Keratinocyte (primary cell): ENCODE measurements around the gene DPYD. TPM values are rescaled to one million over a fixed set of nuclear protein-coding genes. Genes with fewer than 3 reads are reported as not detected.

Experiments used
- DNase-seq: peaks from one replicate; pipeline ENCODE4 v3.0.0-alpha.2; 2011; ENCODE audit warnings: low read depth, missing footprints, low spot score
- FAIRE-seq: peaks from 2 replicates; lab custom pipeline; 2011; peaks lifted over from hg19 to GRCh38; lab: Jason Lieb, UNC
- H2AFZ ChIP-seq: 2 replicates; pipeline ENCODE4 v1.6.0; 2012; ENCODE audit warnings: low read length, control low read depth, inconsistent platforms; ENCODE audit not compliant: control insufficient read depth
- H3K27ac ChIP-seq: 2 replicates; pipeline ENCODE4 v1.5.1; 2011; ENCODE audit warnings: low read length; ENCODE audit not compliant: control insufficient read depth, insufficient read depth
- H3K27me3 ChIP-seq: 3 replicates; pipeline ENCODE4 v1.6.0; 2011; ENCODE audit warnings: low read length; ENCODE audit not compliant: control insufficient read depth, insufficient read depth; ENCODE audit errors: extremely low read depth
- H3K36me3 ChIP-seq, 2 experiments: 2 replicates in 1 of 2; 3 replicates in 1 of 2; pipeline ENCODE4 v1.5.1; 2011; ENCODE audit warnings: low read length in 2 of 2, mild to moderate bottlenecking in 1 of 2; ENCODE audit not compliant: control insufficient read depth in 2 of 2, insufficient read depth in 2 of 2; ENCODE audit errors: extremely low read depth in 1 of 2
- H3K4me1 ChIP-seq: 3 replicates; pipeline ENCODE4 v1.5.1; 2011; ENCODE audit warnings: low read length; ENCODE audit not compliant: control insufficient read depth, insufficient read depth; ENCODE audit errors: extremely low read depth
- H3K4me2 ChIP-seq: 3 replicates; pipeline ENCODE4 v1.6.0; 2011; ENCODE audit warnings: low read depth, low read length; ENCODE audit not compliant: control insufficient read depth, insufficient read depth; ENCODE audit errors: extremely low read depth
- H3K4me3 ChIP-seq, 3 experiments: fragments of 200-600 bp in 1 of 3; sonication (generic) in 1 of 3; 2 replicates in 2 of 3; 3 replicates in 1 of 3; pipeline ENCODE4 v1.5.1; 2011 to 2016; ENCODE audit warnings: low read length in 3 of 3, mild to moderate bottlenecking in 3 of 3, control low read depth in 2 of 3, inconsistent platforms in 1 of 3, low read depth in 1 of 3, mixed read lengths in 1 of 3, mixed run types in 1 of 3, moderate library complexity in 1 of 3; ENCODE audit not compliant: control insufficient read depth in 2 of 3, insufficient read depth in 2 of 3; ENCODE audit errors: extremely low read depth in 1 of 3
- H3K79me2 ChIP-seq: 2 replicates; pipeline ENCODE4 v1.6.0; 2012; ENCODE audit warnings: low read length; ENCODE audit not compliant: control insufficient read depth, insufficient read depth
- H3K9ac ChIP-seq: 3 replicates; pipeline ENCODE4 v1.6.0; 2011; ENCODE audit warnings: low read length; ENCODE audit not compliant: control insufficient read depth, insufficient read depth; ENCODE audit errors: extremely low read depth
- H3K9me1 ChIP-seq: 3 replicates; pipeline ENCODE4 v1.6.0; 2011; ENCODE audit warnings: low read length; ENCODE audit not compliant: control insufficient read depth, insufficient read depth; ENCODE audit errors: extremely low read depth
- H3K9me3 ChIP-seq: 2 replicates; pipeline ENCODE4 v1.5.1; 2012; ENCODE audit warnings: low read depth, low read length; ENCODE audit not compliant: control insufficient read depth
- H4K20me1 ChIP-seq: 3 replicates; pipeline ENCODE4 v1.6.0; 2011; ENCODE audit warnings: low read length; ENCODE audit not compliant: control insufficient read depth, insufficient read depth; ENCODE audit errors: extremely low read depth
- EZH2 ChIP-seq: IDR thresholded peaks from one replicate; pipeline ENCODE4 v1.6.1; 2012; ENCODE audit warnings: inconsistent platforms, mild to moderate bottlenecking, low read length, moderate library complexity
- dilution Hi-C: fragments of 300-500 bp; cut with MboI; formaldehyde crosslinking; loops from one replicate; pipeline ENCODE4 v1.7.0; 2020; ENCODE audit warnings: low sequenced_read_pairs; ENCODE audit not compliant: extremely low pct_ligation_motif_present
- polyA plus RNA-seq, 5 experiments: library from polyadenylated mRNA; depleted of rRNA in 3 of 5; stranded (reverse) in 3 of 5; stranded (forward) in 1 of 5; unstranded in 1 of 5; fragments of >200 nt; gene quantifications; 1 replicate in 1 of 5; 2 replicates in 3 of 5; 3 replicates in 1 of 5; pipeline versions ENCODE4 v1.2.1 to v1.2.3, GENCODE V29; 2011 to 2012; ENCODE audit warnings: missing spikeins in 2 of 5, low read depth in 1 of 5, low replicate concordance in 1 of 5
- TF ChIP-seq, protein P1 (sequence below), 3 experiments: IDR thresholded peaks in 1 of 3; conservative IDR thresholded peaks in 1 of 3; optimal IDR thresholded peaks in 1 of 3; 2 replicates in 2 of 3; 3 replicates in 1 of 3; pipeline versions ENCODE3 to v1.5.1; 2011; ENCODE audit warnings: low read length in 3 of 3, mild to moderate bottlenecking in 3 of 3, moderate library complexity in 2 of 3, control low read depth in 1 of 3, inconsistent platforms in 1 of 3; ENCODE audit not compliant: insufficient read depth in 2 of 3; ENCODE audit errors: extremely low read depth in 1 of 3

DPYD gene
- polyA plus RNA-seq, 1 donor (not counting 4 experiments of a cell fraction or from before 2014, with no cell fraction given): 1.9 TPM

DNA sequence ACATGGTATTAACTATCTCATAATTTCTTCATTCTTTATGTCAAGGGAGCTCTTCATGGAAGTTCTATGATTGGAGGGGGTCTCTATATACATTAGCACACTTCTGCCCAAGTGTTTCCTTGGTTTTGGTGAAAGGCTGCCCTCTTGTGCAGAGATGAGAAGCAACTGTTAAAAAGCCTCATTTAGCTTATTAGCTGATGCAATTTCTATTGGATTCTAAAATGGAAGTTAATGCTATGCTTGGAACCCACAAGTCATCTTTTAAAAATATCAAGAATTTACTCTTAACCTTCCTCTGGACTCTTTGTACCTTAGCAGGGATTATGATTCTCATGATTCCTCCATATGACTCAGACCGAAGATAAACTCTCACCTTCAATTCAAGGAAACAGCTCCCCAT is 870.3 kb downstream of the DPYD start:
- FAIRE-seq (no peak), DNase-seq (no peak)
- H3K27ac ChIP-seq: no peak overlapping the region
- TF ChIP-seq, protein P1, sequence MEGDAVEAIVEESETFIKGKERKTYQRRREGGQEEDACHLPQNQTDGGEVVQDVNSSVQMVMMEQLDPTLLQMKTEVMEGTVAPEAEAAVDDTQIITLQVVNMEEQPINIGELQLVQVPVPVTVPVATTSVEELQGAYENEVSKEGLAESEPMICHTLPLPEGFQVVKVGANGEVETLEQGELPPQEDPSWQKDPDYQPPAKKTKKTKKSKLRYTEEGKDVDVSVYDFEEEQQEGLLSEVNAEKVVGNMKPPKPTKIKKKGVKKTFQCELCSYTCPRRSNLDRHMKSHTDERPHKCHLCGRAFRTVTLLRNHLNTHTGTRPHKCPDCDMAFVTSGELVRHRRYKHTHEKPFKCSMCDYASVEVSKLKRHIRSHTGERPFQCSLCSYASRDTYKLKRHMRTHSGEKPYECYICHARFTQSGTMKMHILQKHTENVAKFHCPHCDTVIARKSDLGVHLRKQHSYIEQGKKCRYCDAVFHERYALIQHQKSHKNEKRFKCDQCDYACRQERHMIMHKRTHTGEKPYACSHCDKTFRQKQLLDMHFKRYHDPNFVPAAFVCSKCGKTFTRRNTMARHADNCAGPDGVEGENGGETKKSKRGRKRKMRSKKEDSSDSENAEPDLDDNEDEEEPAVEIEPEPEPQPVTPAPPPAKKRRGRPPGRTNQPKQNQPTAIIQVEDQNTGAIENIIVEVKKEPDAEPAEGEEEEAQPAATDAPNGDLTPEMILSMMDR (optimal IDR thresholded peaks at IDR 0.05 in 1 of 3, IDR thresholded peaks at IDR 0.05 in 1 of 3, conservative IDR thresholded peaks at IDR 0.05 in 1 of 3; ENCODE audit: extremely low read depth in 1 of 3, insufficient read depth in 2 of 3, low read length in 3 of 3): no peak
- no peak for TF ChIP-seq EZH2
- no peaks in the 10 kb centered on the region for H3K79me2 ChIP-seq
- dilution Hi-C loops: no loop called here
- no peaks in the 10 kb centered on the region for H4K20me1 ChIP-seq
- no peak overlapping the region for H3K4me3 ChIP-seq
- H3K9me3 ChIP-seq: no peaks in the 10 kb centered on the region
- no peak overlapping the region for H2AFZ ChIP-seq
- H3K27me3 ChIP-seq: no peaks in the 10 kb centered on the region
- H3K9ac ChIP-seq: no peak overlapping the region
- no peak overlapping the region for H3K4me2 ChIP-seq
- no peaks in the 10 kb centered on the region for H3K4me1 ChIP-seq
- H3K36me3 ChIP-seq: no peaks in the 10 kb centered on the region
- H3K9me1 ChIP-seq: no peaks in the 10 kb centered on the region

DNA sequence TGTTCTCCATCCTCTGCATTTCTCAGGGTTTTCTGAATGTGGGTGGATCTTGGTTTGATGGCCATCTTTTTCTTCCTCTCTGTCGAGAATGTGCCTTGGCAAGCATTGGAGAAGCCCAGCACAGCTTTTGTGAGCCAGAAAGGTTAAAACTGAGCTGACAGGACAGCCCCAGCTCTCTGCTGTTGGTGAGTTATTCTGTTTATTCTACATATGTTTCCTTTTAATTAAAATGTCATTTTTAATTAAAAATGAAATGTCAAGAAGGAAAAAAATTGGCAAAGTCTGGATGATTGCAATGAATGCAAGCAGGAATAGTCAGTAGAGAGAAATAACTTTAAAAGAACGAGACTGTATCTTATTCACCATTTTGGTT is 873.4 kb downstream of the DPYD start:
- no peaks in the 10 kb centered on the region for H3K79me2 ChIP-seq
- DNase-seq: no peak
- H3K9me1 ChIP-seq: no peaks in the 10 kb centered on the region
- no peaks in the 10 kb centered on the region for H4K20me1 ChIP-seq
- no peak for TF ChIP-seq EZH2
- TF ChIP-seq, protein P1 (optimal IDR thresholded peaks at IDR 0.05 in 1 of 3, IDR thresholded peaks at IDR 0.05 in 1 of 3, conservative IDR thresholded peaks at IDR 0.05 in 1 of 3; ENCODE audit: extremely low read depth in 1 of 3, insufficient read depth in 2 of 3, low read length in 3 of 3): no peak
- H3K4me3 ChIP-seq: no peak overlapping the region
- no peaks in the 10 kb centered on the region for H3K36me3 ChIP-seq
- peaks cover 3% of the 10 kb centered on the region for H3K4me1 ChIP-seq
- dilution Hi-C loops: no loop called here
- no peak overlapping the region for H3K27ac ChIP-seq
- no peak overlapping the region for H3K4me2 ChIP-seq
- H2AFZ ChIP-seq: no peak overlapping the region
- no peak overlapping the region for H3K9ac ChIP-seq
- no peak for FAIRE-seq
- no peaks in the 10 kb centered on the region for H3K27me3 ChIP-seq
- peaks cover 3% of the 10 kb centered on the region for H3K9me3 ChIP-seq
